T-helper 22 cell (primary cell): Measurements from ENCODE around the gene LPIN2.
A peak's percentile ranks its signal among the peaks of the same experiment; 100 is the strongest.
"Not testable (repeated sequence)": the region's sequence is repeated elsewhere in the genome, so short reads cannot be mapped to it uniquely, and the experiment has no call there.

Experiments used
- DNase-seq: peaks from one replicate; pipeline ENCODE4 v3.0.0-alpha.2; 2020; ENCODE audit warnings: low read depth

Gene LPIN2

DNA sequence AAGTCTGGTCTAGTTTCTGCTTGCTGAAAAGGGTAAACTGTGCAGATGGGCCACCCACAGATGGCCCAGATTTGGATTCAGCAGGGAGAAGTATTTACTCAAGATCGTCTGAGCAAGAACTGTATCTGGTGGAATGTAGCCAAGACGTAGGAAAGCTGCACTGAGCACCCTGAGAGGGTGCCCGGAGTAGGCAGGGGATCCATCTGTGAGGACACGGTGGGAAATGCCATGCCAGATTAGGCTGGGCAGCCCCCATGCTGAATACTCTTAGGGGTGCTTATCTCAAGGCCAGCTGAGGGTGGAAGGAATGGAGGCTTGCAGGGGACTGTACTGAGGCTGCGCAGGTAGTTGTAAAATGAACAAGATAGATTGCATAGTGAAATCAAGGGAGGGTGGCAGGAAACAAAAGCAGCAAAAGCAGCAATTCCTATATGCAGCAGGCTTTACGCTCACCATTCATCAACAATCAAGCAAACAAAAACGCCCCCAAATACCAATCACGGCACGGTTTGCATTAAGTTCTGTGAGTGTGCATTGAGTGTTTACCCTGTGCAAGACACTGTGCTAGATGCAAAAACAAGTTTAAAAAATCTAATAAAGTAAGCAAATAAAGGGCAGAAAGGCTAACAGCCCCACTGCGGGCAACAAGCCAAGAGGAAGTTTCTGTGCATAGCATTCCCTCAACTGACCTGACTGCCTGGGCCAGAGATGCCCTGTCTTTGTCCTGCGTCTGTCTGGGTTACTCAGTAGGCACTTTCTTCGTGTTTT, 32.2 kb upstream of the LPIN2 start:
- no peak for DNase-seq

GRCh38 chr18:3042379-3042778, 29.4 kb upstream of the LPIN2 start:
- no peak for DNase-seq

- no peak for DNase-seq
Observed at GRCh38 chr18:3041843-3042242, 28.9 kb upstream of the LPIN2 start.

DNA sequence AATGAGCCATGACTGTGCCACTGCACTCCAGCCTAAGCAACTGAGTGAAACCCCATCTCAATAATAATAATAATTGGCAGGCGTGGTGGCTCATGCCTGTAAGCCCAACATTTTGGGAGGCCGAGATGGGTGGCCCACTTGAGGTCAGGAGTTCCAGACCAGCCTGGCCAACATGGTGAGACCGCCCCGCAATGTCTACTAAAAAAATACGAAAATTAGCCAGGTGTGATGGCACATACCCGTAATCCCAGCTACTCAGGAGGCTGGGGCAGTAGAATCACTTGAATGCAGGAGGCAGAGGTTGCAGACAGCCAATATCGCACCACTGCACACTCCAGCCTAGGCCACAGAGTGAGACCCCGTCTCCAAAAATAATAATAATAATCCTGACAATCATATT, 27.9 kb upstream of the LPIN2 start:
- DNase-seq = no peak

DNA sequence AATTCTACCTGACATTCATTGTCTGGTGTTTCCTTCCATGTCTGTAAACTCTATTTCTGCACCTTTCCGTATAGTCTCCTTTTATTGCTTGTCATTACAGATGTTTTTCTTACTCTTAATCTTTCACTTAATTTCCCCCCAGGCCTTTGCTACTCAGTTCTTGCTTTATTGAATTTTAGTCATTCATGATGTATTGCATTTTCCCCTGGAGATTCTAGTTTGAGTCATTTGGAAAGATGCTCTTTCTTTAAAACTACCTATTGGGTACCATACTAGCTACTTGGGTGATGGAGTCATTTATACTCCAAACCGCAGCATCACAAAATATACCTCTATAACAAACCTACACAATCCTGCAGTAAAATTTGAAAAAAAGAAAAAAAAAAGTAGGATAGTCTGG, 27.2 kb upstream of the LPIN2 start:
- no peak for DNase-seq

- no peak for DNase-seq
Observed at GRCh38 chr18:3037423-3037915, 24.5 kb upstream of the LPIN2 start.

GRCh38 chr18:3036108-3036507, 23.2 kb upstream of the LPIN2 start:
- DNase-seq = no peak

DNA sequence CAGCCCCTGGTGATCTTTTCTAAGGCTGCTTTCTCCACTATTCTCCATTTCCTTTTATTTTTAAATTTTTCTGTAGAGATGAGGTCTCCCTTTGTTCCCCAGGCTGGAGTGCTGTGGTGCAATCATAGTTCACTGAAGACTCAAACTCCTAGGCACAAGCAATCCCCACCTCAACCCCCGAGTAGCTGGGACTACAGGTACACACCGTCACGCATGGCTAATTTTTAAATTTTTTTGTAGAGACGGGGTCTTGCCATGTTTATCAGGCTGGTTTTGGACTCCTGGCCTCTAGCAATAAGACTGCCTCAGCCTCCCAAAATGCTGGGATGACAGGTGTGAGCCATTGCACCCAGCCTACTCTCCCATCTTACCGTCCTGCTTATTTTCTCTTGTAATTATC, 22.7 kb upstream of the LPIN2 start:
- no peak for DNase-seq

DNA sequence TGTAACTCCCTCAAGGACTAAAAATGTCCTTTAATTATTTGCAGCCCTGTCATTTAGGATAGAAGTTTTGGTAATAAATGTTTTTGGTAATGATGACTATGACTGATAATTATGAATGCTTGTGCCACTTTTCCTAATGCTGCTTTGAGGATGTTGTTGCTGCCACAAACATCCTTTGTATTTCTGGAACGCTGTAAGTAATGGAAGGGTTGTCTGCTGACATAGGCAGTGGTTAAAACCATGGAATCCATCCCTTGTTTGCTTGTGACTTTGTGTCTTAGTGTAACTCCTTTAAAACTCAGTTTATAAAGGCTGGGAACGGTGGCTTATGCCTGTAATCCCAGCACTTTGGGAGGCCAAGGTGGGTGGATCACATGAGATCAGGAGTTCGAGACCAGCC, 19.8 kb upstream of the LPIN2 start:
- DNase-seq = no peak

- DNase-seq = no peak
Observed at GRCh38 chr18:3029215-3029952, 16.4 kb upstream of the LPIN2 start.

DNA sequence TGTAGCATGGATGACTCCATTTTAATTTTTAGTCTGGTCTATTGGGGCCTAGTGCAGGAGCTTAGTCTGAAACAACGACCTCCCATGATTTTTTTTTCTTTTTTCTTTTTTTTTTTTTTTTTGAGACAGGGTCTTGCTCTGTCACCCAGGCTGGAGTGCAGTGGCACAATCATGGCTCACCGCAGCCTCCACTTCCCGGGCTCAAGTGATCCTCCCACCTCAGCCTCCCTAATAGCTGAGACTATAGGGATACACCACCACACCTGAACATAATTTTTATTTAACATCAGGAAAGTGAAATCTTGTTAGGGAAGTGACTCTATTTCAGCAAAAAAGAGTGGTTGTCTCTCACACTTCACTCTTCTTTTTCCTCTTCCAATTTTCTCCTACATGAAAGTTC, 15.2 kb upstream of the LPIN2 start:
- not testable (repeated sequence) for DNase-seq

DNA sequence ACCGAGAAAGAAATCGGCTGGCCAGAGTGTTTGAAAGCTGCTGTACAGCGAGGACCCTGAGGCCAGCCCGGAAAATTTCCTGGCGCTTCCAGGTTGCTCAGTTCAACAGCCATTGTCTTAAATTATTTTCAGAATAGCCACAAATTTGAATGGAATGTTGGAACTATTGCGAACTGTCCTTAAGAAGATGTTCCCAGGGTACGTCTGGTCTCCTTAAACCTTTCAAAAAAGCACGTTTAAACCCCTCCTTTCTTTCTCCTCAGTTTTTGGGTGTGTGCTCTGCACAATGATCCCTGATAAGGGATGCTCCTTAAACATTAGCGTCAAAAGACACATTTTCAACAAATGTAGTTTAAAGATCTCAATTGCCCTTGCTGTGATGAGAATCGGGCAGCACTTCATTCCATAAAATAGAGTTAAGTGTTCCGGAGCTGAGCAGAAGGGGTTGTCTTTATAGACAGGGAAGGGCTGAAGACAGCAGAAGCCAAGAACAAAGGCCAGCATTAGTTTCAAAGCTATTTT, 14.5 kb upstream of the LPIN2 start:
- DNase-seq = no peak

GRCh38 chr18:3025544-3025943, 12.6 kb upstream of the LPIN2 start:
- no peak for DNase-seq

DNA sequence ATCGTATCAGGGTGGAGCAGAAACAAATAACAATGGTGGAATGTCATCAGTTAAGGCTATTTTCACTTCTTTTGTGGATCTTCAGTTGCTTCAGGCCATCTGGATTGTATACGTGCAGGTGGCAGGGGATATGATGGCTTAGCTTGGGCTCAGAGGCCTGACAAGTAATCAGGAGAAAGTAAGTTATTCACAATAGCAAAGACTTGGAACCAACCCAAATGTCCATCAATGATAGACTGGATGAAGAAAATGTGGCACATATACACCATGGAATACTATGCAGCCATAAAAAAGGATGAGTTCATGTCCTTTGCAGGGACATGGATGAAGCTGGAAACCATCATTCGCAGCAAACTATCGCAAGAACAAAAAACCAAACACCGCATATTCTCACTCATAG, 10.7 kb upstream of the LPIN2 start:
- DNase-seq = not testable (repeated sequence)

DNA sequence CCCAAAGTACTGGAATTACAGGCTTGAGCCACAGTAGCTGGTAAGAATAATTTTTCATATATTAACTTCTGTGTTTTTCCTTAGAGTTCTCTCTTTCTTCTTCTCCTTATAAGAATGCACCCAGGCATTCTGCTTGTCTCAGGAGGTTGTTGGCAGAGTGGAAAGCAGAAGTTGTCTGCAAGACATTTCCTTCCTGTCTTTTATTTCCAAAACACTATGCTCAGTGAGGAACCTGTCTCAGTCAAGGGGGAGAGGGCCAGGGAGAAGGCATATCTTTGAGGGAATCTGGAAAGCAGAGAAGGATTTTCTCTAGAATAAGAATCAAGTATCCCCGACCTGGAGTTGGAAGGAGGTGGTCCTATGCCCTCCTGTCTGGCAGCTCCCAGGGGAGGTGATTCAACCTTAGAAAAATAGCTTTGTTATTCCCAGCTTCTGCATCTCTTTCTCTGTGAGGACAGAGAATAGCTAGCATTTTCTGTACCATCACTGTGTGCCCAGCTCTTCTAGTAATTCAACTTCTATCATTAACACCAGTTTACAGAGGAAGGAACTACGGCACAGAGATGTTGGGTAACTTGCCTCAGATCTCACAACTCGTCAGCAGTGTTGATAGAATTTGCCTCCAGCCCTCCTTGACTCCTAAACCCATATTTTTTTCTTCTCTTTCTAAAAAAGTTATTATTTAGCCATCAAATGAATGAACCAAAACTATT, 3.8 kb upstream of the LPIN2 start:
- no peak for DNase-seq

GRCh38 chr18:3015851-3016250, 2.9 kb upstream of the LPIN2 start:
- no peak for DNase-seq

DNA sequence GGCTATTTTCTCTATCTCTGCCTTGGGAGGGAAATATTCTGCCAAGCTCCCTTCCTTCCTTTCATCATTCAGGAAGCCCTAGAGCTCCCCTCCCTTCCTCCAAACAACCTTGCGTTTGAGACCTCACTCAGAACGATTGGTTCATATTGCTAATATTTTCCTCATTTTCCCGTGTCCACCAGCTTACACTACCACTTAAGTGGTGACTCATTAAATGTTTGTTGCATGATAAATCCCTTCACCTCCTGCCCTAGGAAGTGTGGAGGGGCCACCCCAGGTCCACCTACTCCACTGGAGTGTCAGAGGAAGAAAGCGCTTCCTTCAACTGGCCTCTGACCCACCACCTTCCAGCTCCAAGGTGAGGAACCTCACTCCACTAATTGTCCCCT, 2.3 kb upstream of the LPIN2 start:
- no peak for DNase-seq

- DNase-seq = no peak
Observed at GRCh38 chr18:3014503-3015203, 1.7 kb upstream of the LPIN2 start.

GRCh38 chr18:3012136-3013023, 564 bp downstream of the LPIN2 start:
- DNase-seq = peak; percentile 46

DNA sequence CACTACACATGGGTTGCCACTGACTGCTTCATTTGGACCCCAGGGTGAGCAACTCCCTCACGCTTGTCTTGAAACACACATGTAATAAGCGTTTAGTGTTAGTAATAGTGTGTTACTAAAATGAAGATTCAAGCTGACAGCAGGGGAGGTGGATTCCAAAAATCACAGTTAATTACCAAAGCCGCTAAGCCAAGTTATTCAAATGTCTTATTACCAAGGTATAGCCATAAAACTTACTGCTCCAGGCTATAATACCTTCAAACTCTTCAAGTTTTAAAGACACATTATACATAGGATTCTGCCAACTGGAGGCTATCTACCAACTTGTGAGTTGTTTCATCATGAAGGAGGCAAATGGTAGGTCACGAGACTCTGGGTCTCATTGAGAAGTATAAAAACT, 2.9 kb downstream of the LPIN2 start:
- no peak for DNase-seq

DNA sequence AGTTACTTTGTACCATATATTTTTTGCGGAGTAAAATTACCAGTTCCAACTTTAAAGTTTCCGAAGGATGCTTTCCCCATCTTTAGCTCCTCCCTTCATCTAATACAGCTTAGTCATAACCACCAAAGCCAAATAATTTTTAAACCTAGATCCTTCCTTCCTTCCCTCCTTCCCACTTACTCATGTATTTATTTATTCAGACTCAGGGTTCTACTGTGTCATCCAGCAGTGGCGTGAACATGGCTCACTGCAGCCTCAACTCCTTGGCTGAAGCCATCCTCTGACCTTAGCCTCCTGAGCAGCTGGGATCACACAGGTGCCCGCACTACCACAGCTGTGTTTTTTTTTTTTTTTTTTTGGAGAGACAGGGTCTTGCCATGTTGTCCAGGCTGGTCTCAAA, 4.4 kb downstream of the LPIN2 start:
- DNase-seq = no peak
